ENCODE results near the gene DIRAS1.

DIRAS1 gene

DNA sequence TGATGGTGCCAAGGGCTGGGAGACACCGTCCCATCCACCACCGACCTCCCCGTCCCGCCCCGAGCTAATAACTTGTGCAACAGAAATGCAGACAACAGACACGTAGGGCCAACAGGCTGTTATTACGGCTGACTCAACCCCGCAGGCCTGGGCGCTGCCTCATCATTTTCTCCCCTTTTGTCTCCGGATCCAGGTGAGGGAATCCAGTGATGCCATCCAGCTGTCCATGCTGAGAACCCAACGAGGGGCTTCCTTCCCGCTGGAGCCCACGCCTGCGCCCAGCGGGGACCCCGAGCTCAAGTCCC lies 6.4 kb upstream of the DIRAS1 start:
- TF ChIP-seq, protein P1, sequence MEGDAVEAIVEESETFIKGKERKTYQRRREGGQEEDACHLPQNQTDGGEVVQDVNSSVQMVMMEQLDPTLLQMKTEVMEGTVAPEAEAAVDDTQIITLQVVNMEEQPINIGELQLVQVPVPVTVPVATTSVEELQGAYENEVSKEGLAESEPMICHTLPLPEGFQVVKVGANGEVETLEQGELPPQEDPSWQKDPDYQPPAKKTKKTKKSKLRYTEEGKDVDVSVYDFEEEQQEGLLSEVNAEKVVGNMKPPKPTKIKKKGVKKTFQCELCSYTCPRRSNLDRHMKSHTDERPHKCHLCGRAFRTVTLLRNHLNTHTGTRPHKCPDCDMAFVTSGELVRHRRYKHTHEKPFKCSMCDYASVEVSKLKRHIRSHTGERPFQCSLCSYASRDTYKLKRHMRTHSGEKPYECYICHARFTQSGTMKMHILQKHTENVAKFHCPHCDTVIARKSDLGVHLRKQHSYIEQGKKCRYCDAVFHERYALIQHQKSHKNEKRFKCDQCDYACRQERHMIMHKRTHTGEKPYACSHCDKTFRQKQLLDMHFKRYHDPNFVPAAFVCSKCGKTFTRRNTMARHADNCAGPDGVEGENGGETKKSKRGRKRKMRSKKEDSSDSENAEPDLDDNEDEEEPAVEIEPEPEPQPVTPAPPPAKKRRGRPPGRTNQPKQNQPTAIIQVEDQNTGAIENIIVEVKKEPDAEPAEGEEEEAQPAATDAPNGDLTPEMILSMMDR (IDR thresholded peaks at IDR 0.05; ENCODE audit: insufficient read depth, low read depth, low read length, missing control alignments): no peak
- no peak overlapping the region for H3K4me3 ChIP-seq (ENCODE audit: low read depth, low read length)
- DNase-seq (ENCODE audit: low read depth): no peak

DNA sequence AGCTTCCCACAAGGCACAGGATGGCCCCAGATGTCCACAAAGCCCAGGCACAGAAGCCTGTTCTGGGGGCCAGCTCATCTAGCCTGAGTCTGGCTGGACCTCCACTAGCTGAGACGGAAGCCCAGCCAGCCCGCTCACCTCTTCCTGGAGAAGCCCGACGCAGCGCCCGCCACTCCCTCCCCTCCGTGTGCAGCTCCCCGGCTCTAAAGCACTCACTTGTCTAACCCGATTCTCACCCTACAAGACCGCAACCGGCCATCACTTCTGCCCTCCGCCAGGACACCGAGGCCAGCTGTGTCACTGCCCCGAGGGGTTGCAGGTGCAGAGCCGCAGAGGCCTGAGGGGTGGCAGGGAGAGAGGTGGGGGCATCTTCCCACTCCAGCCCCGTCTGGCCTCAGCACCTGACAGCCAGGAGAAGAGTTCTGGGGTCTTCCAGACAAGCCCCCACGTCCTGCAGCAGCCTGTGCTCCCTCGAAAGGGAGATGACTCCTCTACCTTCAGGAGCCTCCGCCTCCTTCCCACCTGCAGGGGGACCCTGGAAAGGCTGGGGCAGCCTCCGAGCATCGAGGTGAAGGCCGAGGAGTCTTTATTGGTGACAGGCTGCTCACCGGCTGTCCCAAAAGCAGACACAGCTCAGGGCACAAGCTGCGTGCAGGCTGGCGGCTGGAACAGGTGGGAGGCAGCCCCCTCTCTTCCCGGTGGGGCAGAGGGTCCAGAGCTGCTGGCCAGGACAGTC lies 5.9 kb upstream of the DIRAS1 start:
- no peak overlapping the region for H3K4me3 ChIP-seq (ENCODE audit: low read depth, low read length)
- TF ChIP-seq, protein P1 (IDR thresholded peaks at IDR 0.05; ENCODE audit: insufficient read depth, low read depth, low read length, missing control alignments): no peak
- no peak for DNase-seq (ENCODE audit: low read depth)

DNA sequence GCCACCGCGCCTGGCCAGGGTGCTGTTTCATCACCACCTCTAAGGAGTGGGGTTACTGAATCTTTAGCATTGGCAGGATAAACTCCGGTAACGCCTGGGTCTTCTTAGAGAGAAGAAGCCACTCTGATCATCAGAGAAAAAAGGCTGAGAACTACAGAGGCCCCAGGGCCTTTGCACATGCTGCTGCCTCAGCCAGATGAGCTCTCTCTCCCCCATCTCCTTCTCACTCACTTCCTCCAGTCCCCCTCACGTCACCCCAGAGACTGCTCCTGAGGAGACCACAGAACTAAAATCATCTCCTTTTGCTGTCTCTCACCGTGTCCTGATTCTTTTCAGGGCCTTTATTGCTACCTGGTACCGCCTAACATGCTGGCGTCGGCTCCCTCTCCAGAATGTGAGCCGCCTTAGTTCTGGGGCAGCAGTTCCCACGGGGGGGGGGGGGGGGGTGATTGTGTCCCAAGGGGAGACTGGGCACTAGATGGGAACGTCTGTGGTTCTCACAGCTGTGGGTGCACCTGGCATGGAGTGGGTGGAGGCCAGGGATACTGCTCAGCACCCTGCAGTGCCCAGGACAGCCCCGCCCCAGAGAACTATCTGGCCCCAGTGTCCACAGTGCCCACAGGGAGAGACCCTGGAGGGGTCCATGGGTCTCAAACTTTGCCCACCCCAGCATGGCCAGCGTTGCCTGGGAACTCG lies 5.1 kb upstream of the DIRAS1 start:
- no peak overlapping the region for H3K4me3 ChIP-seq (ENCODE audit: low read depth, low read length)
- no peak for DNase-seq (ENCODE audit: low read depth)
- TF ChIP-seq, protein P1 (IDR thresholded peaks at IDR 0.05; ENCODE audit: insufficient read depth, low read depth, low read length, missing control alignments): no peak

DNA sequence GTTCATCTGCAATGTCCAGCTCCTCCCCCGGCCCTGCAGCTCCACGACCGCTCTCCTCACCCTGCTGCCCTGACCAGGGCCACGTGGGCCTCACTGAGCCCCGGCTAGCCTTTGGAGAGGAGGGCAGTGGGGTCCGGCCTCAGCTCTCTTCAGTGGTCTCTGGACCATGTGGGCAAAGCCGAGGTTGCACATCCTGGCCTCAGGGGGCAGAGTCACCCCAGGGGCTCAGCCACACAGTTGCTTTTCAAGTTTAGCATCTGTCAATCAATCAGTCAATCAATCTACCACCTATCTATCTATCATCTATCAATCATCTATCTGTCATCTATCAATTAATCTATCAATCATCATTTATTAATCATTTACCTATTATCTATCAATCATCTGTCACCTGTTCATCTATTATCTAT lies 3.0 kb upstream of the DIRAS1 start:
- no peak for DNase-seq (ENCODE audit: low read depth)
- TF ChIP-seq, protein P1 (IDR thresholded peaks at IDR 0.05; ENCODE audit: insufficient read depth, low read depth, low read length, missing control alignments): peak; percentile 8
- H3K4me3 ChIP-seq (ENCODE audit: low read depth, low read length): no peak overlapping the region

DNA sequence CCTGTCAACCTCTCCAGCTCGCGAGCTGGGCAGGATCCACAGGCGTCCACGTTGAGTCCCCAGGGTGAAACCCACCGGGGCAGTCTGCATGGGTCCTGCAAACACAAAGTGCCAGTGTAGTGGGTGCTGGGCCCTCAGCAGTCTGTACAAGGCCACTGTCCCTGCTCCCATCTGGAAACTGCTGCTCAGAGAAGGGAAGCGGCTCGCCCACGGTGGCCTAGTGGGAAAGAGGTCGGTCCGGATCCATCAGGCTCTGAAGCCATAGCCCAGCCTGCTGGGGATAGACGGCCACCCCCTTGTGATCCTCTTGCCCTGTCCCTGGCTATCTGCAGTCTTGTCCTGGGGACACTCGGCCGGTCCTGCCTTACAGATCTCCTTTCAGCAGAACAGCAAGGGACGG lies 2.6 kb upstream of the DIRAS1 start:
- DNase-seq (ENCODE audit: low read depth): no peak
- no peak overlapping the region for H3K4me3 ChIP-seq (ENCODE audit: low read depth, low read length)

DNA sequence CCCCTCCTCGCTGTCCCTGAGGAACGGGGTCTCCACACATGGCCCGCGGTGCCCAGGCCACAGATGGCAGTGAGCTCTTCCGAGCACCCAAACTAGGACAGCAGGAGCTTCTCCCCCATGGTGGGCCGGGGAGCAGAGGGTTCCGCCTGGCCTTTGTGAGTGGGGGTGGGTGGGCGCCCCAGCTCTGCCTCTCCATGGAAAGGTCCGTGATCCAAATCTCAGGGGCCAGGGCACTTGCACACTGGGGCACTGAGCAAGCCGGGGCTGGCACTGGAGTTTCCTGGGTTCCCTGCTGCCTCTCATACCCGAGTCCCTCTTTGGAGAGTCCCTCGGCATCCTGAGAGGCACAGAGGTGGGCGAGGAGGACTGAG lies 2.2 kb upstream of the DIRAS1 start:
- TF ChIP-seq, protein P1 (IDR thresholded peaks at IDR 0.05; ENCODE audit: insufficient read depth, low read depth, low read length, missing control alignments): no peak
- no peak for DNase-seq (ENCODE audit: low read depth)
- no peak overlapping the region for H3K4me3 ChIP-seq (ENCODE audit: low read depth, low read length)

More for the DNA sequence above, 2.6 kb upstream of the DIRAS1 start:
- TF ChIP-seq, protein P1 (IDR thresholded peaks at IDR 0.05; ENCODE audit: insufficient read depth, low read depth, low read length, missing control alignments): no peak
